ENCODE data around the gene PON1. TPM values are rescaled to one million over a fixed set of nuclear protein-coding genes. Genes with fewer than 3 reads are reported as not detected.

Gene PON1
- polyA plus RNA-seq, 1 donor (not counting 4 experiments of a cell fraction or from before 2014, with no cell fraction given) = not detected

- dilution Hi-C loops (cut with MboI; ENCODE audit: extremely low pct_ligation_motif_present, low sequenced_read_pairs) = no loop called here
- Histone ChIP-seq H3K36me3 (ENCODE audit: control insufficient read depth in 2 of 2, extremely low read depth in 1 of 2, insufficient read depth in 2 of 2, low read length in 2 of 2) (no peaks in the 10 kb centered on the region), H3K27me3 (ENCODE audit: control insufficient read depth, extremely low read depth, insufficient read depth, low read length) (no peaks in the 10 kb centered on the region), H3K4me2 (ENCODE audit: control insufficient read depth, extremely low read depth, insufficient read depth, low read depth, low read length) (no peak overlapping the region), H4K20me1 (ENCODE audit: control insufficient read depth, extremely low read depth, insufficient read depth, low read length) (no peaks in the 10 kb centered on the region), H3K4me3 (ENCODE audit: control insufficient read depth in 2 of 3, extremely low read depth in 1 of 3, insufficient read depth in 2 of 3, low read depth in 1 of 3, low read length in 3 of 3) (no peak overlapping the region), H3K4me1 (ENCODE audit: control insufficient read depth, extremely low read depth, insufficient read depth, low read length) (no peaks in the 10 kb centered on the region), H3K9me1 (ENCODE audit: control insufficient read depth, extremely low read depth, insufficient read depth, low read length) (no peaks in the 10 kb centered on the region), H3K9ac (ENCODE audit: control insufficient read depth, extremely low read depth, insufficient read depth, low read length) (no peak overlapping the region), H3K79me2 (ENCODE audit: control insufficient read depth, insufficient read depth, low read length) (no peaks in the 10 kb centered on the region), H3K9me3 (ENCODE audit: control insufficient read depth, low read depth, low read length) (no peaks in the 10 kb centered on the region), H3K27ac (ENCODE audit: control insufficient read depth, insufficient read depth, low read length) (no peak overlapping the region), H2AFZ (ENCODE audit: control insufficient read depth, low read length) (no peak overlapping the region)
- FAIRE-seq (no peak), DNase-seq (ENCODE audit: low read depth, low spot score) (no peak)
- TF ChIP-seq CTCF (optimal IDR thresholded peaks at IDR 0.05 in 1 of 3, IDR thresholded peaks at IDR 0.05 in 1 of 3, conservative IDR thresholded peaks at IDR 0.05 in 1 of 3; ENCODE audit: extremely low read depth in 1 of 3, insufficient read depth in 2 of 3, low read length in 3 of 3) (no peak), EZH2 (IDR thresholded peaks at IDR 0.05; ENCODE audit: low read length) (no peak)
Measured at GRCh38 chr7:95342642-95343307, 18.4 kb upstream of the PON1 start.

GRCh38 chr7:95342029-95342428, 17.7 kb upstream of the PON1 start:
- dilution Hi-C loops (cut with MboI; ENCODE audit: extremely low pct_ligation_motif_present, low sequenced_read_pairs) = no loop called here
- Histone ChIP-seq H3K27me3 (ENCODE audit: control insufficient read depth, extremely low read depth, insufficient read depth, low read length) (no peaks in the 10 kb centered on the region), H3K4me2 (ENCODE audit: control insufficient read depth, extremely low read depth, insufficient read depth, low read depth, low read length) (no peak overlapping the region), H3K9me1 (ENCODE audit: control insufficient read depth, extremely low read depth, insufficient read depth, low read length) (no peaks in the 10 kb centered on the region), H3K36me3 (ENCODE audit: control insufficient read depth in 2 of 2, extremely low read depth in 1 of 2, insufficient read depth in 2 of 2, low read length in 2 of 2) (no peaks in the 10 kb centered on the region), H2AFZ (ENCODE audit: control insufficient read depth, low read length) (no peak overlapping the region), H3K9me3 (ENCODE audit: control insufficient read depth, low read depth, low read length) (no peaks in the 10 kb centered on the region), H3K4me3 (ENCODE audit: control insufficient read depth in 2 of 3, extremely low read depth in 1 of 3, insufficient read depth in 2 of 3, low read depth in 1 of 3, low read length in 3 of 3) (no peak overlapping the region), H3K9ac (ENCODE audit: control insufficient read depth, extremely low read depth, insufficient read depth, low read length) (no peak overlapping the region), H3K27ac (ENCODE audit: control insufficient read depth, insufficient read depth, low read length) (no peak overlapping the region), H4K20me1 (ENCODE audit: control insufficient read depth, extremely low read depth, insufficient read depth, low read length) (no peaks in the 10 kb centered on the region), H3K4me1 (ENCODE audit: control insufficient read depth, extremely low read depth, insufficient read depth, low read length) (no peaks in the 10 kb centered on the region), H3K79me2 (ENCODE audit: control insufficient read depth, insufficient read depth, low read length) (no peaks in the 10 kb centered on the region)
- no peak for TF ChIP-seq CTCF (optimal IDR thresholded peaks at IDR 0.05 in 1 of 3, IDR thresholded peaks at IDR 0.05 in 1 of 3, conservative IDR thresholded peaks at IDR 0.05 in 1 of 3; ENCODE audit: extremely low read depth in 1 of 3, insufficient read depth in 2 of 3, low read length in 3 of 3)
- TF ChIP-seq EZH2 (IDR thresholded peaks at IDR 0.05; ENCODE audit: low read length) = no peak
- FAIRE-seq = no peak
- no peak for DNase-seq (ENCODE audit: low read depth, low spot score)

Measured in keratinocyte (primary cell).